Brain microvascular endothelial cell (primary cell): ENCODE results near the gene BCAR1.

Source experiments
- DNase-seq: peaks from one replicate; pipeline ENCODE4 v3.0.0-alpha.2; 2020
- H3K27ac ChIP-seq: fragments of 250-450 bp; sonication (Bioruptor Pico); 2 replicates; pipeline ENCODE4 v1.5.1; 2020; ENCODE audit warnings: mild to moderate bottlenecking, moderate library complexity
- H3K27me3 ChIP-seq: fragments of 250-450 bp; sonication (Bioruptor Pico); replicated peaks from 2 replicates; pipeline ENCODE4 v1.5.1; 2020; ENCODE audit warnings: mild to moderate bottlenecking
- H3K36me3 ChIP-seq: fragments of 250-450 bp; sonication (Bioruptor Pico); replicated peaks from 2 replicates; pipeline ENCODE4 v1.5.1; 2020; ENCODE audit warnings: mild to moderate bottlenecking
- H3K4me3 ChIP-seq: 2 replicates; pipeline ENCODE4 v1.5.1; 2011; ENCODE audit warnings: low read depth, mild to moderate bottlenecking, control low read depth, low read length, moderate library complexity
- in situ Hi-C: cut with HindIII; loops from 2 replicates; pipeline ENCODE4 v1.10.0; 2017; ENCODE audit warnings: low sequenced_read_pairs, low pct_ligation_motif_present
- TF ChIP-seq, protein P1 (sequence below): IDR thresholded peaks from 2 replicates; pipeline ENCODE4 v1.5.1; 2011; ENCODE audit warnings: low read depth, mild to moderate bottlenecking, moderate library complexity, low read length, control low read depth, inconsistent platforms; ENCODE audit errors: missing control alignments

BCAR1 gene

DNA sequence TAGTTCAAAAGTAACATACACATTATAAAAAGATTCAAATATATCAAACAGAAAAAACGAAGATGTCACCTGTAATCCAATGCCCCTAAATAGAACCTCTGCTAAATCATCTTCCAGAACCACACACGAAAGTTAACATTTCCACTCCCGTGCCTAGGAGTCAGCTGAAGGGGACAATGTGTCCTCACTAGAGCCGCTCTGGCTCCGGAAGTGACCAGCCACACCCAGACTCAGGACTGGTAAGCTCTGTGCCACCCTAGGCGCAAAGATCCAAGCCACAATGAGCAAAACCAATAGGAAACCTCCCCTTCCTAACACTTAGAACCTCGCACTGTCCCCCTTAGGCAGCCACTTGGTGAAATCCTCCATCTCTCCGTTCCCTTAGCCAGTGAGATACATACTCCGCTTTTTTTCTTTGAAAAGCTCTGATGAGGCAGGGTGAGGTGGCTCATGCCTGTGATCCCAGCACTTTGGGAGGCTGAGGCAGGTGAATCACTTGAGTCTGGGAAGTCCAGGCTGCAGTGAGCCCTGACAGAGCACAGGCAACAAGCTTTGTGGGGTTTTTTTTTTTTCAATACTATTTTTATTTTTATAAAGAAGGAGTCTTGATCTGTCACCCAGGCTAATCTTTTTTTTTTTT lies 20.8 kb downstream of the BCAR1 start:
- H3K27me3 ChIP-seq: no peaks in the 10 kb centered on the region
- TF ChIP-seq, protein P1, sequence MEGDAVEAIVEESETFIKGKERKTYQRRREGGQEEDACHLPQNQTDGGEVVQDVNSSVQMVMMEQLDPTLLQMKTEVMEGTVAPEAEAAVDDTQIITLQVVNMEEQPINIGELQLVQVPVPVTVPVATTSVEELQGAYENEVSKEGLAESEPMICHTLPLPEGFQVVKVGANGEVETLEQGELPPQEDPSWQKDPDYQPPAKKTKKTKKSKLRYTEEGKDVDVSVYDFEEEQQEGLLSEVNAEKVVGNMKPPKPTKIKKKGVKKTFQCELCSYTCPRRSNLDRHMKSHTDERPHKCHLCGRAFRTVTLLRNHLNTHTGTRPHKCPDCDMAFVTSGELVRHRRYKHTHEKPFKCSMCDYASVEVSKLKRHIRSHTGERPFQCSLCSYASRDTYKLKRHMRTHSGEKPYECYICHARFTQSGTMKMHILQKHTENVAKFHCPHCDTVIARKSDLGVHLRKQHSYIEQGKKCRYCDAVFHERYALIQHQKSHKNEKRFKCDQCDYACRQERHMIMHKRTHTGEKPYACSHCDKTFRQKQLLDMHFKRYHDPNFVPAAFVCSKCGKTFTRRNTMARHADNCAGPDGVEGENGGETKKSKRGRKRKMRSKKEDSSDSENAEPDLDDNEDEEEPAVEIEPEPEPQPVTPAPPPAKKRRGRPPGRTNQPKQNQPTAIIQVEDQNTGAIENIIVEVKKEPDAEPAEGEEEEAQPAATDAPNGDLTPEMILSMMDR: no peak
- peak overlapping the region; percentile 22 for H3K27ac ChIP-seq
- no peak overlapping the region for H3K4me3 ChIP-seq
- in situ Hi-C loops: no loop called here
- H3K36me3 ChIP-seq: peaks cover 68% of the 10 kb centered on the region
- DNase-seq: no peak

DNA sequence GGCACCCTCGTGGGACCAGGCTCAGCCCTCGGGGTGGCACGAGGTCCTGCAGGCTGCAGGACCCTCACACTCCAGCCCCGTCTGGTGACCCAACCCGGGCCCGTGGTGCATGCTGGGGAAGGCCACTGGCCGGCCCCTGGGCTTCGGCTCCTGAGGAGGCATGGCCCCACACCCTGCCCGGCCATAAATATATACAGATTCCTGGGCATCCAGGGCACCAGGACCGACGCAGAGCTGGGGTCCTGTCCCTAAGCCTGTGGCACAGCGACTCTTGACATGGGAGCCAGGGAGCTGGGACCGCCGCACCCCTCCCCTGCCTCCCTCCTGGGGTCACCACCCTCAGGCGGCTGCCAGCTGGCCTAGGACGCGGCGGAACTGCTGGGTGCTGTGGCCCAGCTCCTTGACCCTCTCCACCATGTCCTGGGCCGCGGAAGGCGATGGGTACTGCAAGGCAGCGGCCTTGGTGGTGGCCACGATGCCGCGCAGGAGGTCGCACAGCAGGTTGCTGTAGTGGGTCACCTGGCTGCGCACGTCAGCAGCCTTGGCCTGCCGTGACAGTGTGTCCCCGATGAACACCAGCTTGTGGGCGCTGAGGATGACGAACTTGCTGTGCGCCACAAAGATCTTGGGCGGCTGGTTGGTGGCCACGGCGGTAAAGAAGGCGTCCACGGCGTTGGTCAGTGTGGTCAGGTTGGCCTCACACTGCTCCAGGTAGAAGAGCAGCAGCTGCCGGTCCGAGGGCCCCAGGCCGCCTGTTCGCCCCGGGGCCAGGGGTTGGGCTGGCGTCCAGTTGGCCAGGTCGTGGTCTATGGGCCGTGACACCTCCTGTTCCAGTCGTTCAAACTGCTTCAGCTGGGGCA lies 22.0 kb downstream of the BCAR1 start:
- H3K36me3 ChIP-seq: peaks cover 56% of the 10 kb centered on the region
- no peak overlapping the region for H3K4me3 ChIP-seq
- no peak for DNase-seq
- H3K27ac ChIP-seq: no peak overlapping the region
- TF ChIP-seq, protein P1: no peak
- H3K27me3 ChIP-seq: no peaks in the 10 kb centered on the region
- in situ Hi-C loops: no loop called here

DNA sequence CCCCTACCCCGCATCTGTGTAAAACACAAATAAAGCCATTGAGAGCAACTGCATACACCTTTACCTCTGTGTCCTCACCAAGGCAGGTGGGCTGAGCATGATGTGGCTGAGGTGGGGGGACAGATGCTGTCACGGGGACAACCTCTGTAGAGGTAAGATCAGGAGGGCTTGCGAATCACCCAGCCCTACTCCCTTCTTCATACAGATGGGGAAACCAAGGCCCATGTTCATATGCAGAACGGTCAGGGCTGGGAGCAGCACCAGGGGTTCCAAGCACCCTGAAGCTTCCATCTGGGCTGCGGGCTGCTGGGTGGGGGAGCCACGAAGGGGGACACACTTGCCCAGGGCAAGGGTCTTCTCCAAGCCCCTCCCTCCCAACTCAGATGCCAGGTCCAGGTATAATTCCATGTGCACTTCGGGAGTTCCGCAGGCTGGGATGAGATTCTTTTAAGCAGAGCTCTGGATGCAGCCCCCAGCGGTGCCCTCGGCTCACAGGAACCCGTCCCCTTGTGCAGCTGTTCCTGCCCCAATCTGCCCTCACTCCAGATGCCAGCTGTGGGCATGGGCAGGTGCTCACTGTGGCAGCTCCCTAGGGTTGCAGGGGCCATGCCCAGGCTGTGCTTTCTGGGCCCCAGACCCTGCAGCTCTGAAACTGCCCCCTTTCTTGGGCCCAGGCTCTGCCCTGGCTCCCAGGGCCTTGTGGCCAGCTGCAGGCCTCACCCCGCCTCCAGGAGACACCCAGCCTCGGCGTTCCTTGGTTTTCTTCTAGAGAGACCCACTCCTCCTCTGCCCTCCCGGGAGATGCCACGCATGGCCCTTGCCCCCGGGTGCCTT lies 23.1 kb downstream of the BCAR1 start:
- no peak overlapping the region for H3K27ac ChIP-seq
- peaks cover 48% of the 10 kb centered on the region for H3K36me3 ChIP-seq
- H3K4me3 ChIP-seq: no peak overlapping the region
- TF ChIP-seq, protein P1: no peak
- no peak for DNase-seq
- in situ Hi-C loops: no loop called here
- H3K27me3 ChIP-seq: no peaks in the 10 kb centered on the region

DNA sequence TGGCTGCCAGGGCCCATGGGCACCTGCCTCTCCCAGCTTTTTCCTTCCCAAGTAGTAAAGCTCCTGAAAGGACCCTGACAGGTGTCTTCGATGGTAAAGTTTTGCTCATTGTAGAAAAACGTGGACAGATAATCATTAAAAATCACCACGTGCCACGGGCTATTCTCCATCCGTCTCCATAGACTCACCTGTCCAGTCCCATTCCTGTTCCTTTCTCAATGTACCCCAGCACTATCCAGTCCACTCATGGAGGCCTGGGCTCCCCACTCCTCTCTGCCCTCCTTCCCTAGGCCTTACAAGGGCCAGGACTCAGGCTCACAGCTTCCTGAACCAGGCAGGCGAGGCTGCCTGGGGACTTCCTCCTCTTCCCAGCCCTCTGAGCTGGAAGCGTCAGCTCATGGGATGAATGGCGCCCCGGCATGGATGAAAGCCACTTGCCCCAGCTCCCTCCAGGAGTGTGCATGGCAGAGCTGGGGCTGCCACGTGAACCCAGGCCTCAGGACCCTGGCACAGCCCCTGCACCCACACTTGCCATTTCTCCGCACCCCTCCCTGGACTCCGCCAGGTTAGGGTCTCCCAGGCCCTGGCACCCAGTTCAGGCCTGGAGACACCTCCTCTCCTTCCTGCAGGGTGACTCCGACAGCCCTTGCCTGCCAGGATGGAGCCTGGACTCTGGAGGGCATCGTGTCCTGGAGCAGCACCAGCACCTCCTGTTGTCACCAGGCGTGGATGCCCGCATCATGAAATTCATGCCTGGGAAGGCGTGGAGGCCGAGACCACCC lies 23.9 kb downstream of the BCAR1 start:
- Histone ChIP-seq H3K36me3 (peaks cover 40% of the 10 kb centered on the region), H3K27me3 (no peaks in the 10 kb centered on the region), H3K27ac (no peak overlapping the region), H3K4me3 (no peak overlapping the region)
- no peak for DNase-seq
- TF ChIP-seq, protein P1: no peak
- in situ Hi-C loops: no loop called here

DNA sequence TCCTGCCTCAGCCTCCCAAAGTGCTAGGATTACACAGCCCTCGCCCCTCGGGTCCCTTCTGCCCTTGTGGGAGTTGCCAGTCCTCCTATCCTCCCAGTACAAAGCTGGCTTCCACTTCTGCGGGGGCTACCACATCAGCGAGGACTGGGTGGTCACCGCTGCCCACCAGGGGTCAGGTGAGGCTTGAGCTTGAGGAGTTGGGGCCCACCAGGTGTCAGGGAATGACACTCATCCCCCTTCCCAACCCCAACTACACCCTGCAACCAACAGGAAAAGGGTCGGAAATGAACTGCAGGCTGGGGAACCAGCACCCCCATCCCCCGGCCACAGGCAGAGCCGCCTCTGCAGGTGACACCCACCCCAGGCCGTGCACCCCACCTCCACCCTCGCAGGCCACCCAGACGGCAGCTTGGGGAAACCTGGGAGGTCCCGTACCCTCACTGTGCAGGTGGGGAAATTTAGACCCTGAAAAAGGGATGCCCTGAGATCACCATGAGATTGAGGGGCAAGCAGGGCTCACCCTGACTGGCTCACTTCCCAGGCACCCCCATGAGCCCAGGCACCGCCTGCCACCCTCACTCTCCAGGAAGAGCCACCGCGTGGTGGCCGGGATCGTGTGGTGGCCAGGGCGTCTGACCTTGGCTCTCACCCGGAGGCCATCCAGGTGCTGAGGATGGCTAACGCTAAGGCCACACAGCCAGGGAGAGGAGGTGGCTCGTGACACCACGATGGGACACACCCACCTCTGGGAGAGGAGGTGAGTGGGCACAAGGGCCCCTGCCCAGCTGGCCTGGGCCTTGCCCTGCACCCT lies 24.7 kb downstream of the BCAR1 start:
- in situ Hi-C loops: no loop called here
- Histone ChIP-seq H3K27ac (no peak overlapping the region), H3K27me3 (no peaks in the 10 kb centered on the region), H3K36me3 (peaks cover 33% of the 10 kb centered on the region), H3K4me3 (no peak overlapping the region)
- no peak for DNase-seq
- TF ChIP-seq, protein P1: peak; percentile 20
